Thoracic aorta (tissue), 2 donors: ENCODE data around the gene PRM1. TPM values are rescaled to one million over a fixed set of nuclear protein-coding genes. Genes with fewer than 3 reads are reported as not detected.

Experiments
- ATAC-seq: fragments of 150-250 bp; one replicate; pipeline ENCODE4 v1.8.0; 2017; ENCODE audit warnings: low read depth; ENCODE audit not compliant: insufficient number of reproducible peaks, low FRiP score
- DNase-seq: peaks from one replicate; pipeline ENCODE4 v3.0.0-alpha.2; 2020; ENCODE audit warnings: low spot score
- H3K27ac ChIP-seq, 2 donors: fragments of 200-600 bp; sonication (generic); 1 replicate in 1 of 2; 2 replicates in 1 of 2; pipeline ENCODE4 v1.5.1; 2016; ENCODE audit warnings: mild to moderate bottlenecking in 2 of 2, moderate library complexity in 2 of 2
- H3K27me3 ChIP-seq: fragments of 200-600 bp; sonication (generic); replicated peaks from 2 replicates; pipeline ENCODE4 v1.6.0; 2016; ENCODE audit warnings: mild to moderate bottlenecking; ENCODE audit not compliant: insufficient read depth
- H3K36me3 ChIP-seq: fragments of 200-600 bp; sonication (generic); one replicate; pipeline ENCODE4 v1.5.1; 2016
- H3K4me1 ChIP-seq, 2 donors: fragments of 200-600 bp; sonication (generic); 1 replicate in 1 of 2; 2 replicates in 1 of 2; pipeline versions ENCODE4 v1.5.1 to v1.6.0; 2016; ENCODE audit warnings: low read depth in 2 of 2, mild to moderate bottlenecking in 1 of 2; ENCODE audit not compliant: control insufficient read depth in 1 of 2
- H3K4me3 ChIP-seq: fragments of 200-600 bp; sonication (generic); 2 replicates; pipeline ENCODE4 v1.5.1; 2016; ENCODE audit warnings: mild to moderate bottlenecking
- H3K9me3 ChIP-seq: fragments of 200-600 bp; sonication (generic); 2 replicates; pipeline ENCODE4 v1.5.1; 2016
- total RNA-seq, 2 donors: library from RNA; depleted of rRNA; stranded (reverse); fragments of >200 nt; gene quantifications; one replicate each; pipeline versions ENCODE4 v1.1.0 to v1.2.3, GENCODE V29; 2016
- TF ChIP-seq, protein P1 (sequence below): fragments of 200-600 bp; sonication (generic); IDR thresholded peaks from one replicate; pipeline ENCODE4 v1.5.1; 2019; ENCODE audit warnings: antibody characterized with exemption

Gene PRM1
- total RNA-seq, 2 donors from 2014 or later = not detected

DNA sequence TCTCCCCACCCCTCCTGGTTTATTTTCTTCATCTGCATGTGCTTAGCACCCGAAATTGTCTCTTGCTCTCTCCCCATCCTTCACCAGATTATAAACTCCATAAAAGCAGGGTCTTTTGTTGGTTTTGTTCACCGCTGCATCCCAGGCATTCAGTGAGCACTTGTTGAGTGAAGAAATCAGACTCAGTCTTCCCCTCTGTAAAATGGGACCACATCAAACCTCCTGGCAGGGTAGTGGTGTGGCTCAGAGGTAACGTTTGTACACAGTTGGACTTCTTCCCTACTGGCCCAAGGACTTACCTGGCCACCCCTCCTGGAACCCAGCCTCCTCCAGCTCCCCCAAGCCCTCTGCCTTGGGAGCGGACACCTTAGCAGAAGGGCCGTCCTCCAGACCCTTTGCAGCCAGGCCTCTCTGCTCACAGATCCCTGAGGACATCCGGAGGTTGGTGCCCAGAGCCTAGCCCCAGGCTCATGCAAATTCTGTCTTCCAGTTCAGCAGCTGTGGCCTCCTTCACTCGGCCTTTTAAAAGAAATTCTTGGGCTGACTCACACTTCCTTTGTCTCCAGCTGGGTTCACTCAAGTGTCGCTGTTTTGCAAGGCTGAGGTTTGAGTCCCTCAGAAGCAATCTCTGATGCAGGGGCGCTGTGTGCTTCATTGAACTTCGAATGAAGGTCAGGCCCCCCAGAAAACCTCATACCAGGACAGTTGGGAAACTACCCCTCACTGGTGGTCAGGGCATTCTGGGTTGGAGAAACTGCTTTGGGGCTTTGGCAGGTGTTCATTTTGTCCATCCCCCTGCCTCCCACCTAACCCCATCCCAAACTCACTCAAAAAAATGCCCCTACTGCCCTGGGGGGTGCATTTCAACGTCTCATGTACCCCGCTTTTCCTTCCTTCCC, 47.3 kb upstream of the PRM1 start:
- DNase-seq (no peak), ATAC-seq (peak; percentile 91)
- peaks cover 14 to 19% of the 10 kb centered on the region in 2 donors for H3K4me1 ChIP-seq
- H3K27me3 ChIP-seq = no peaks in the 10 kb centered on the region
- TF ChIP-seq, protein P1, sequence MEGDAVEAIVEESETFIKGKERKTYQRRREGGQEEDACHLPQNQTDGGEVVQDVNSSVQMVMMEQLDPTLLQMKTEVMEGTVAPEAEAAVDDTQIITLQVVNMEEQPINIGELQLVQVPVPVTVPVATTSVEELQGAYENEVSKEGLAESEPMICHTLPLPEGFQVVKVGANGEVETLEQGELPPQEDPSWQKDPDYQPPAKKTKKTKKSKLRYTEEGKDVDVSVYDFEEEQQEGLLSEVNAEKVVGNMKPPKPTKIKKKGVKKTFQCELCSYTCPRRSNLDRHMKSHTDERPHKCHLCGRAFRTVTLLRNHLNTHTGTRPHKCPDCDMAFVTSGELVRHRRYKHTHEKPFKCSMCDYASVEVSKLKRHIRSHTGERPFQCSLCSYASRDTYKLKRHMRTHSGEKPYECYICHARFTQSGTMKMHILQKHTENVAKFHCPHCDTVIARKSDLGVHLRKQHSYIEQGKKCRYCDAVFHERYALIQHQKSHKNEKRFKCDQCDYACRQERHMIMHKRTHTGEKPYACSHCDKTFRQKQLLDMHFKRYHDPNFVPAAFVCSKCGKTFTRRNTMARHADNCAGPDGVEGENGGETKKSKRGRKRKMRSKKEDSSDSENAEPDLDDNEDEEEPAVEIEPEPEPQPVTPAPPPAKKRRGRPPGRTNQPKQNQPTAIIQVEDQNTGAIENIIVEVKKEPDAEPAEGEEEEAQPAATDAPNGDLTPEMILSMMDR = no peak
- no peaks in the 10 kb centered on the region for H3K36me3 ChIP-seq
- no peak overlapping the region for H3K4me3 ChIP-seq
- no peak overlapping the region for H3K27ac ChIP-seq
- no peaks in the 10 kb centered on the region for H3K9me3 ChIP-seq

DNA sequence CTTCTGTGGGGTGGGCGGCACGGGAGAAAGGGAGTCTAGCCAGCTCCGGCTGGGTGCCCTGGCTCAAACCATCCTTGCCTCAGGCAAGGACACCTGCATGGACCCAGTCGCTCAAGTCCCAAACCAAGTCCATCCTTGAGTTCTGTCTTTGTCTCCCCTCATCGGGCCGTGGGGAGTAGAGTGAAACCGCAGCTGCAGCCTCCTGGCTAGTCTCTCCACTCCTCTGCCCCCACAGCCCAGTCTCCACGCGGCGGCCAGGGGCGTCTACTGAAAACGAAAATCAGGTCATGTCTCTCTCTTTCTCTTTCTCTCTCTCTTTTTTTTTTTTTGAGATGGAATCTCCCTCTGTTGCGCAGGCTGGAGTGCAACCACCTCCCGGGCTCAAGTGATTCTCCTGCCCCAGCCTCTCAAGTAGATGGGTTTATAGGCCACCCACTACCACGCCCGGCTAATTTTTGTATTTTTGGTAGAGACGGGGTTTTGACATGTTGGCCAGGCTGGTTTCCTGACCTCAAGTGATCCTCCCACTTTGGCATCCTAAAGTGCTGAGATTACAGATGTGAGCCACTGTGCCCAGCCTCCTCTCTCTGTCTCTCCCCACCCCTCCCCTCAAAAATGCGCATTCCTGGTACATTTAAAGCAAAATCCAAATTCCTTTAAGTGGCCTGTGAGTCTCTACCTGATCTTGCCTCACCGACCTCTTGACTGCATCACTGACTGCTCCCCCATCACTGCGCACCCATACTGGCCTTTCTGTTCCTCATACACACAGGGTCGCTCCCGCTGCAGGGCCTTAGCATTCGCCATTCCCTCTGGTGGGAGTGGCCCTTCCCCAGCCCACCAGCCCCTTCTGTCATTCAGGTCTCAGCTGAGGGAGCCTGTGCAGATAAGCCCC, 46.4 kb upstream of the PRM1 start:
- Histone ChIP-seq H3K9me3 (no peaks in the 10 kb centered on the region), H3K4me3 (no peak overlapping the region), H3K27me3 (no peaks in the 10 kb centered on the region), H3K36me3 (no peaks in the 10 kb centered on the region), H3K27ac (no peak overlapping the region), H3K4me1 (peaks cover 14 to 19% of the 10 kb centered on the region in 2 donors)
- DNase-seq = no peak
- TF ChIP-seq, protein P1 = no peak
- no peak for ATAC-seq

DNA sequence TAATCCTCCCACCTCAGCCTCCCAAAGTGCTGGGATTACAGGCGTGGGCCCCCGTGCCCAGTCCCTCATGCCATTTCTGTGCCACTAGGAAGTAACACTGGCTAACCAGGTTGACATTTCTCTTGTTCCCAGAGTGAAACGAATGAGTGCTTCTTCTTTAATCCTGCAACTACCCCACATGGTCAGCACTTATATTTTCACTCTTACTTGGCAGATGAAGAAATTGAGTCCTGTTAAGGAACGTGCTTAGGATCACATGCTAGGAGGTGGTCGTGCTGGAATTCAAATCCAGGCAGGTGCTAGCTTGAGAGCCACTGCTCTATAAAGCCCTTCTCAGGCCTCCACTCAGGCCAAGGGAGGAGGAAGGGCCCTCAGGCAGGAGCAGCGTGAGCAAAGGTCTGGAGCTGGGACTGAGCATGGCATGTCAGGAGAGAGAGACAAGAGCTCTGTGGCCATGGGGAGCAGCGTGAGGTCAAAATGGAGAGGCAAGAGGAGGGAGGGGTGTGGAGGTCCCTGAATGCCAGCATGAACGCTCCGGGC, 45.7 kb upstream of the PRM1 start:
- TF ChIP-seq, protein P1 = no peak
- DNase-seq = no peak
- no peak overlapping the region for H3K4me3 ChIP-seq
- ATAC-seq = no peak
- no peaks in the 10 kb centered on the region for H3K27me3 ChIP-seq
- H3K4me1 ChIP-seq = peaks cover 14 to 19% of the 10 kb centered on the region in 2 donors
- no peaks in the 10 kb centered on the region for H3K36me3 ChIP-seq
- H3K27ac ChIP-seq = no peak overlapping the region
- no peaks in the 10 kb centered on the region for H3K9me3 ChIP-seq

DNA sequence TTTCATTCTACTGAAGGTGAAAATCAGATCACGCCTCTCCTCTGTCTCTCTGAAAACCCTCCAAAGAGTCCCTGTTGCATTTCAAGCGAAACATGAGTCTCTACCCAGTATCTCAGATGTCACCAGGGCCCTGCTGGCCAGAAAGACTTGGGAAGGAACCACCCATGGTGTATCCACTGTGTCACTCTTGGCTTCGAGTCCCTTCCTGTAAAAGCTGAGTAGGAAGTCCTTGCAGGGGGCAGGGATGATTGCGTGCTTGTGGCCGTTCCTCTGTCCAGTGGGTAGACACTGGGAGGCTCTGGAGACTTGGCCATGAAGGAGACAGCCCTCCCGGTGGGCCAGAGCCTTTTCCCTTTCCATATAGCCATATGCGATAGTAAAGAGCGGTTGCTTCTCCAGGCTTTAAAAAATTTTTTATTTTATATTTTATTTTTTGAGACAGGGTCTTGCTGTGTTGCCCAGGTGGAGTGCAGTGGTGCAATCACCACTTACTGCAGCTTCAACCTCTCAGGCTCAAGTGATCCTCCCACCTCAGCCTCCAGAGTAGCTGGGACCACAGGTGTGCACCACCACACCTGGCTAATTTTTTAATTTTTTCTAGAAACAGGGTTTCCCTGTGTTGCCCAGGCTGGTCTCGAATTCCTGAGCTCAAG, 45.1 kb upstream of the PRM1 start:
- no peak overlapping the region for H3K27ac ChIP-seq
- H3K36me3 ChIP-seq = no peaks in the 10 kb centered on the region
- DNase-seq (no peak), ATAC-seq (no peak)
- no peak overlapping the region for H3K4me3 ChIP-seq
- no peaks in the 10 kb centered on the region for H3K27me3 ChIP-seq
- H3K4me1 ChIP-seq = peaks cover 14 to 19% of the 10 kb centered on the region in 2 donors
- no peaks in the 10 kb centered on the region for H3K9me3 ChIP-seq
- TF ChIP-seq, protein P1 = no peak
